Coronary artery (tissue), 2 donors: ENCODE measurements around the gene NHSL1.
A peak's percentile ranks its signal among the peaks of the same experiment; 100 is the strongest.

Source experiments
- DNase-seq: peaks from one replicate; pipeline ENCODE4 v3.0.0-alpha.2; 2017; ENCODE audit warnings: low spot score
- H3K27ac ChIP-seq, 2 donors: fragments of 200-600 bp; sonication (generic); one replicate each; pipeline ENCODE4 v1.5.1; 2016 to 2019
- H3K4me3 ChIP-seq: fragments of 200-600 bp; sonication (generic); 2 replicates; pipeline ENCODE4 v1.5.1; 2016; ENCODE audit warnings: mild to moderate bottlenecking, moderate library complexity
- CTCF ChIP-seq: fragments of 200-600 bp; sonication (generic); IDR thresholded peaks from one replicate; pipeline ENCODE4 v1.5.1; 2019; ENCODE audit warnings: antibody characterized with exemption

The NHSL1 gene

GRCh38 chr6:138529478-138529877 is 30.2 kb upstream of the NHSL1 start:
- DNase-seq, result no peak
- no peak for TF ChIP-seq CTCF
- Histone ChIP-seq H3K27ac (no peak overlapping the region), H3K4me3 (no peak overlapping the region)

GRCh38 chr6:138528956-138529355 is 29.7 kb upstream of the NHSL1 start:
- no peak for TF ChIP-seq CTCF
- no peak for DNase-seq
- Histone ChIP-seq H3K4me3 (no peak overlapping the region), H3K27ac (no peak overlapping the region)

GRCh38 chr6:138528137-138528536 is 28.8 kb upstream of the NHSL1 start:
- TF ChIP-seq CTCF, result no peak
- no peak overlapping the region for H3K4me3 ChIP-seq
- no peak overlapping the region for H3K27ac ChIP-seq
- DNase-seq, result no peak

GRCh38 chr6:138527411-138528088 is 28.3 kb upstream of the NHSL1 start:
- TF ChIP-seq CTCF, result no peak
- no peak for DNase-seq
- H3K4me3 ChIP-seq, result no peak overlapping the region
- H3K27ac ChIP-seq, result no peak overlapping the region

GRCh38 chr6:138526822-138527235 is 27.5 kb upstream of the NHSL1 start:
- no peak for TF ChIP-seq CTCF
- Histone ChIP-seq H3K27ac (no peak overlapping the region), H3K4me3 (peak overlapping the region; percentile 30)
- DNase-seq, result no peak

- Histone ChIP-seq H3K27ac (no peak overlapping the region), H3K4me3 (no peak overlapping the region)
- no peak for TF ChIP-seq CTCF
- no peak for DNase-seq
These were observed 26.1 kb upstream of the NHSL1 start for GRCh38 chr6:138525355-138525754.

- no peak overlapping the region for H3K27ac ChIP-seq
- DNase-seq, result no peak
These were observed 25.2 kb upstream of the NHSL1 start for GRCh38 chr6:138524526-138524925.

More at GRCh38 chr6:138524526-138524925, 25.2 kb upstream of the NHSL1 start:
- TF ChIP-seq CTCF, result no peak
- no peak overlapping the region for H3K4me3 ChIP-seq
